GM12878 (cell line): ENCODE measurements around the gene EIF6.
A peak's percentile ranks its signal among the peaks of the same experiment; 100 is the strongest.

Experiments used
- BACH1 ChIP-seq: fragments of 450-650 bp; IDR thresholded peaks from 2 replicates; pipeline ENCODE4 v1.6.1; 2017; ENCODE audit warnings: mild to moderate bottlenecking, borderline replicate concordance
- BCLAF1 ChIP-seq: fragments of 450-650 bp; IDR thresholded peaks from 2 replicates; pipeline ENCODE4 v1.6.1; 2017; ENCODE audit warnings: antibody characterized with exemption, mild to moderate bottlenecking, moderate library complexity
- CREB1 ChIP-seq: IDR thresholded peaks from 2 replicates; pipeline ENCODE4 v1.6.1; 2012; ENCODE audit warnings: low read depth, mild to moderate bottlenecking, inconsistent platforms
- CREM ChIP-seq: IDR thresholded peaks from 2 replicates; pipeline ENCODE4 v1.6.1; 2014; ENCODE audit warnings: antibody characterized with exemption, low read depth
- EP300 ChIP-seq, 2 experiments: fragments of 150-350 bp in 1 of 2; IDR thresholded peaks; 2 replicates each; pipeline ENCODE4 v1.6.1; 2011 to 2012; ENCODE audit warnings: low read depth in 2 of 2, low read length in 2 of 2, borderline replicate concordance in 1 of 2, improper control_type of control experiment in 1 of 2, inconsistent platforms in 1 of 2; ENCODE audit not compliant: control insufficient read depth in 1 of 2
- ESRRA ChIP-seq: IDR thresholded peaks from 2 replicates; pipeline ENCODE4 v1.6.1; 2012; ENCODE audit warnings: mild to moderate bottlenecking, low read length, improper control_type of control experiment
- EZH2 ChIP-seq: IDR thresholded peaks from 2 replicates; pipeline ENCODE4 v1.6.1; 2012; ENCODE audit warnings: low read depth, mild to moderate bottlenecking, control low read depth, inconsistent platforms, low read length, borderline replicate concordance; ENCODE audit not compliant: control insufficient read depth
- POLR2A ChIP-seq: IDR thresholded peaks from 2 replicates; pipeline ENCODE4 v1.6.1; 2011; ENCODE audit warnings: low read depth, mild to moderate bottlenecking, low read length
- TAF1 ChIP-seq: IDR thresholded peaks from 2 replicates; pipeline ENCODE4 v1.6.1; 2011; ENCODE audit warnings: mild to moderate bottlenecking, low read depth, low read length, borderline replicate concordance
- TF ChIP-seq, protein P1 (sequence below): IDR thresholded peaks from 2 replicates; pipeline ENCODE4 v1.6.1; 2012; ENCODE audit warnings: low read depth, low read length, improper control_type of control experiment
- TF ChIP-seq, protein P2 (sequence below), 3 experiments: IDR thresholded peaks in 2 of 3; conservative IDR thresholded peaks in 1 of 3; 2 replicates each; pipeline ENCODE4 v1.5.1; 2011; ENCODE audit warnings: low read depth in 3 of 3, low read length in 3 of 3, mild to moderate bottlenecking in 3 of 3, control low read depth in 2 of 3, moderate library complexity in 2 of 3, inconsistent platforms in 1 of 3, mixed read lengths in 1 of 3; ENCODE audit not compliant: control insufficient read depth in 2 of 3, insufficient read depth in 1 of 3; ENCODE audit errors: extremely low read depth in 1 of 3

GRCh38 chr20:35274172-35275092 lies 10.1 kb downstream of the EIF6 start:
- no peak for TF ChIP-seq BCLAF1
- TF ChIP-seq TAF1: no peak
- TF ChIP-seq EP300 (IDR thresholded peaks at IDR 0.05; ENCODE audit: borderline replicate concordance in 1 of 2, control insufficient read depth in 1 of 2, low read depth in 2 of 2, low read length in 2 of 2): no peak
- no peak for TF ChIP-seq EZH2
- no peak for TF ChIP-seq BACH1
- TF ChIP-seq ESRRA: no peak
- no peak for TF ChIP-seq CREM
- TF ChIP-seq, protein P1, sequence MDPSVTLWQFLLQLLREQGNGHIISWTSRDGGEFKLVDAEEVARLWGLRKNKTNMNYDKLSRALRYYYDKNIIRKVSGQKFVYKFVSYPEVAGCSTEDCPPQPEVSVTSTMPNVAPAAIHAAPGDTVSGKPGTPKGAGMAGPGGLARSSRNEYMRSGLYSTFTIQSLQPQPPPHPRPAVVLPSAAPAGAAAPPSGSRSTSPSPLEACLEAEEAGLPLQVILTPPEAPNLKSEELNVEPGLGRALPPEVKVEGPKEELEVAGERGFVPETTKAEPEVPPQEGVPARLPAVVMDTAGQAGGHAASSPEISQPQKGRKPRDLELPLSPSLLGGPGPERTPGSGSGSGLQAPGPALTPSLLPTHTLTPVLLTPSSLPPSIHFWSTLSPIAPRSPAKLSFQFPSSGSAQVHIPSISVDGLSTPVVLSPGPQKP: no peak
- peak; percentile 13; the same call in 1 of the 2 replicates for TF ChIP-seq POLR2A
- TF ChIP-seq, protein P2, sequence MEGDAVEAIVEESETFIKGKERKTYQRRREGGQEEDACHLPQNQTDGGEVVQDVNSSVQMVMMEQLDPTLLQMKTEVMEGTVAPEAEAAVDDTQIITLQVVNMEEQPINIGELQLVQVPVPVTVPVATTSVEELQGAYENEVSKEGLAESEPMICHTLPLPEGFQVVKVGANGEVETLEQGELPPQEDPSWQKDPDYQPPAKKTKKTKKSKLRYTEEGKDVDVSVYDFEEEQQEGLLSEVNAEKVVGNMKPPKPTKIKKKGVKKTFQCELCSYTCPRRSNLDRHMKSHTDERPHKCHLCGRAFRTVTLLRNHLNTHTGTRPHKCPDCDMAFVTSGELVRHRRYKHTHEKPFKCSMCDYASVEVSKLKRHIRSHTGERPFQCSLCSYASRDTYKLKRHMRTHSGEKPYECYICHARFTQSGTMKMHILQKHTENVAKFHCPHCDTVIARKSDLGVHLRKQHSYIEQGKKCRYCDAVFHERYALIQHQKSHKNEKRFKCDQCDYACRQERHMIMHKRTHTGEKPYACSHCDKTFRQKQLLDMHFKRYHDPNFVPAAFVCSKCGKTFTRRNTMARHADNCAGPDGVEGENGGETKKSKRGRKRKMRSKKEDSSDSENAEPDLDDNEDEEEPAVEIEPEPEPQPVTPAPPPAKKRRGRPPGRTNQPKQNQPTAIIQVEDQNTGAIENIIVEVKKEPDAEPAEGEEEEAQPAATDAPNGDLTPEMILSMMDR (IDR thresholded peaks at IDR 0.05 in 2 of 3, conservative IDR thresholded peaks at IDR 0.05 in 1 of 3; ENCODE audit: control insufficient read depth in 2 of 3, extremely low read depth in 1 of 3, insufficient read depth in 1 of 3, low read depth in 3 of 3, low read length in 3 of 3): no peak
- no peak for TF ChIP-seq CREB1
